Kasumi-1 (cell line): Measurements from ENCODE around the gene TECPR2.
"Not testable (repeated sequence)": the region's sequence is repeated elsewhere in the genome, so short reads cannot be mapped to it uniquely, and the experiment has no call there.

Experiments used
- DNase-seq, 2 experiments: peaks; one replicate each; lab custom pipeline; 2025; lab: John Stamatoyannopoulos, UW

TECPR2 gene

GRCh38 chr14:102525929-102526497 lies 163.3 kb downstream of the TECPR2 start:
- no peak for DNase-seq

GRCh38 chr14:102528431-102529170 lies 165.9 kb downstream of the TECPR2 start:
- DNase-seq = no peak

- DNase-seq = no peak
Measured at GRCh38 chr14:102530828-102531478, 168.2 kb downstream of the TECPR2 start.

GRCh38 chr14:102532204-102532658 lies 169.5 kb downstream of the TECPR2 start:
- no peak for DNase-seq

GRCh38 chr14:102537981-102538601 lies 175.3 kb downstream of the TECPR2 start:
- DNase-seq = no peak

GRCh38 chr14:102538602-102539543 lies 176.1 kb downstream of the TECPR2 start:
- no peak for DNase-seq

- no peak for DNase-seq
Measured at GRCh38 chr14:102539544-102540314, 177.0 kb downstream of the TECPR2 start.

- DNase-seq = no peak
Measured at GRCh38 chr14:102540315-102541028, 177.7 kb downstream of the TECPR2 start.

GRCh38 chr14:102541029-102541491 lies 178.3 kb downstream of the TECPR2 start:
- DNase-seq = not testable (repeated sequence)

- no peak for DNase-seq
Measured at GRCh38 chr14:102541771-102542170, 179.0 kb downstream of the TECPR2 start.

- no peak for DNase-seq
Measured at GRCh38 chr14:102544046-102544746, 181.5 kb downstream of the TECPR2 start.

GRCh38 chr14:102544747-102545460 lies 182.2 kb downstream of the TECPR2 start:
- DNase-seq = no peak

- no peak for DNase-seq
Measured at GRCh38 chr14:102545461-102546265, 182.9 kb downstream of the TECPR2 start.

- DNase-seq = no peak
Measured at GRCh38 chr14:102548616-102549240, 186.0 kb downstream of the TECPR2 start.

- DNase-seq = not testable (repeated sequence)
Measured at GRCh38 chr14:102550927-102551401, 188.2 kb downstream of the TECPR2 start.
